GM23338 (cell line): ENCODE measurements around the gene ECPAS. TPM values are rescaled to one million over a fixed set of nuclear protein-coding genes. Genes with fewer than 3 reads are reported as not detected.
"Not testable (repeated sequence)": the region's sequence is repeated elsewhere in the genome, so short reads cannot be mapped to it uniquely, and the experiment has no call there.

Experiments used
- ATAC-seq: fragments of 200-7000 bp; cut with Tn5 transposase; 3 replicates; pipeline ENCODE4 v1.9.1; 2020
- DNase-seq: peaks from one replicate; pipeline ENCODE4 v3.0.0-alpha.2; 2015; ENCODE audit warnings: low spot score
- H2AFZ ChIP-seq: fragments of 200-600 bp; sonication (generic); 2 replicates; pipeline ENCODE4 v1.8.0; 2016; ENCODE audit warnings: antibody characterized with exemption, mild to moderate bottlenecking, moderate library complexity
- H3F3A ChIP-seq: fragments of 200-600 bp; sonication (generic); replicated peaks from 2 replicates; pipeline ENCODE4 v1.8.0; 2017; ENCODE audit warnings: antibody characterized with exemption, mixed run types, low read depth
- H3K27ac ChIP-seq: fragments of 200-600 bp; sonication (generic); 2 replicates; pipeline ENCODE4 v1.6.1; 2016; ENCODE audit warnings: low read depth
- H3K27me3 ChIP-seq: fragments of 200-600 bp; sonication (generic); 2 replicates; pipeline ENCODE4 v1.8.0; 2016; ENCODE audit warnings: mild to moderate bottlenecking, mixed run types, moderate library complexity; ENCODE audit not compliant: insufficient read depth
- H3K36me3 ChIP-seq: fragments of 200-600 bp; sonication (generic); 2 replicates; pipeline ENCODE4 v1.8.0; 2016; ENCODE audit warnings: mild to moderate bottlenecking; ENCODE audit not compliant: insufficient read depth
- H3K4me1 ChIP-seq: fragments of 200-600 bp; sonication (generic); 2 replicates; pipeline ENCODE4 v1.8.0; 2016; ENCODE audit warnings: mild to moderate bottlenecking, moderate library complexity; ENCODE audit not compliant: insufficient read depth
- H3K4me2 ChIP-seq: fragments of 200-600 bp; sonication (generic); 2 replicates; pipeline ENCODE4 v1.7.1; 2017; ENCODE audit warnings: mixed run types
- H3K4me3 ChIP-seq: fragments of 200-600 bp; sonication (generic); 2 replicates; pipeline ENCODE4 v1.6.1; 2016; ENCODE audit warnings: mixed run types
- H3K79me2 ChIP-seq: fragments of 200-600 bp; sonication (generic); replicated peaks from 2 replicates; pipeline ENCODE4 v1.8.0; 2017; ENCODE audit warnings: mild to moderate bottlenecking; ENCODE audit not compliant: insufficient read depth
- H3K9me2 ChIP-seq: fragments of 200-600 bp; sonication (generic); 2 replicates; pipeline ENCODE4 v1.8.0; 2017; ENCODE audit not compliant: insufficient read depth
- H4K20me1 ChIP-seq: fragments of 200-600 bp; sonication (generic); replicated peaks from 2 replicates; pipeline ENCODE4 v1.8.0; 2017; ENCODE audit warnings: mild to moderate bottlenecking; ENCODE audit not compliant: insufficient read depth
- H3K27ac Mint-ChIP-seq: 2 replicates; pipeline ENCODE4 v1.8.0; 2020; ENCODE audit warnings: inconsistent platforms, mild to moderate bottlenecking, moderate library complexity, mixed read lengths
- H3K27me3 Mint-ChIP-seq: 3 replicates; pipeline ENCODE4 v1.8.0; 2022; ENCODE audit warnings: low read depth, mild to moderate bottlenecking, moderate library complexity, mixed read lengths, inconsistent platforms; ENCODE audit not compliant: insufficient read depth, poor library complexity
- H3K36me3 Mint-ChIP-seq: 3 replicates; pipeline ENCODE4 v1.8.0; 2021; ENCODE audit warnings: low read depth, mild to moderate bottlenecking, inconsistent platforms, moderate library complexity, mixed read lengths
- H3K4me1 Mint-ChIP-seq: 3 replicates; pipeline ENCODE4 v1.8.0; 2020; ENCODE audit warnings: mild to moderate bottlenecking, inconsistent platforms, mixed read lengths
- H3K4me3 Mint-ChIP-seq: 3 replicates; pipeline ENCODE4 v1.8.0; 2021; ENCODE audit warnings: moderate library complexity, mild to moderate bottlenecking, inconsistent platforms, mixed read lengths
- H3K9me3 Mint-ChIP-seq: 3 replicates; pipeline ENCODE4 v1.8.0; 2020; ENCODE audit warnings: moderate library complexity, mild to moderate bottlenecking, inconsistent platforms, mixed read lengths
- CREB1 ChIP-seq: fragments of 250-450 bp; sonication (Bioruptor Pico); IDR thresholded peaks from 2 replicates; pipeline ENCODE4 v1.5.0; 2020; ENCODE audit warnings: low read depth, mild to moderate bottlenecking, moderate library complexity
- EZH2 ChIP-seq: fragments of 200-600 bp; sonication (generic); IDR thresholded peaks from one replicate; pipeline ENCODE4 v1.8.0; 2017; ENCODE audit warnings: antibody characterized with exemption, mild to moderate bottlenecking, low read depth; ENCODE audit not compliant: unreplicated experiment
- JUNB ChIP-seq: IDR thresholded peaks from one replicate; pipeline ENCODE4 v1.6.1; 2016; ENCODE audit warnings: antibody characterized with exemption; ENCODE audit not compliant: unreplicated experiment
- POLR2AphosphoS5 ChIP-seq: IDR thresholded peaks from 2 replicates; pipeline ENCODE4 v1.6.1; 2016; ENCODE audit warnings: antibody characterized with exemption, low read depth
- STAT1 ChIP-seq: IDR thresholded peaks from one replicate; pipeline ENCODE4 v1.6.1; 2016; ENCODE audit warnings: antibody characterized with exemption; ENCODE audit not compliant: unreplicated experiment
- polyA plus RNA-seq: library from polyadenylated mRNA; unstranded; fragments of >200 nt; fragmentation: Nextera tagmentation; extraction: Ambion mirVana; gene quantifications from 2 replicates; pipeline ENCODE4 v1.2.1, GENCODE V29; 2016
- total RNA-seq: library from RNA; depleted of rRNA; stranded (reverse); fragments of >200 nt; shearing (Covaris generic); gene quantifications from 2 replicates; pipeline ENCODE4 v1.2.3, GENCODE V29; 2014
- TF ChIP-seq, protein P1 (sequence below): IDR thresholded peaks from 2 replicates; pipeline ENCODE4 v1.6.1; 2016; ENCODE audit warnings: antibody characterized with exemption
- TF ChIP-seq, protein P2 (sequence below): IDR thresholded peaks from one replicate; pipeline ENCODE4 v1.6.1; 2018; ENCODE audit warnings: antibody characterized with exemption; ENCODE audit not compliant: unreplicated experiment

The ECPAS gene
- total and polyA plus RNA-seq, 2 experiments from 2014 or later, result 51.4 to 104 TPM

DNA sequence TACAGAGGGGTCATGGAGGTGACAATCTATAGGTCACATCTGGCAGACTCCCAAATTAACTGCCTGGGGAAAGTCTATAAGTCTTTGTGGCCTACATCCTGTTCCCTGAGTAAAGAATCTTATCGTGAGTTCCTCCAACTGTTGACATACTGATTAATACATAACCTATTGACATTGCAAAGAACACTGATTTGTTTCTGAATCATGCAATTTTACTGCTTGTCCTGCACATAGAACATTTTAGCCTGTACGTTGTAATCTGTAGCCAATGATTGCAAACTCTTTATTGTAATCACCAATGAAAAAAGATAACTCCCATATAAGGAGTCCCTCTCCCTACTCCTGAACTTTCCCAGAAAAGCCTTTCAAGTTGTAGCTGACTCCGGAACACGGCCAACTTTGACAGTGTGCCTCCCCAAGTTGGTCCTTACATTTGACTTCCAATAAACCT lies 135.3 kb downstream of the ECPAS start:
- no peaks in the 10 kb centered on the region for H4K20me1 ChIP-seq
- no peaks in the 10 kb centered on the region for H3K4me1 Mint-ChIP-seq
- no peak overlapping the region for H3K4me2 ChIP-seq
- peaks cover 3% of the 10 kb centered on the region for H3K27me3 Mint-ChIP-seq
- H3F3A ChIP-seq, result no peaks in the 10 kb centered on the region
- no peak overlapping the region for H3K27ac Mint-ChIP-seq
- TF ChIP-seq POLR2AphosphoS5 (no peak), JUNB (no peak), CREB1 (CRISPR knock-in tag) (no peak)
- no peak overlapping the region for H3K4me3 Mint-ChIP-seq
- no peaks in the 10 kb centered on the region for H3K36me3 ChIP-seq
- H3K4me3 ChIP-seq, result no peak overlapping the region
- no peak for DNase-seq
- no peak overlapping the region for H3K27ac ChIP-seq
- no peaks in the 10 kb centered on the region for H3K27me3 ChIP-seq
- H3K9me3 Mint-ChIP-seq, result no peaks in the 10 kb centered on the region
- no peaks in the 10 kb centered on the region for H3K36me3 Mint-ChIP-seq
- H3K79me2 ChIP-seq, result no peaks in the 10 kb centered on the region
- H2AFZ ChIP-seq, result no peak overlapping the region
- no peaks in the 10 kb centered on the region for H3K9me2 ChIP-seq
- ATAC-seq, result no peak
- no peaks in the 10 kb centered on the region for H3K4me1 ChIP-seq

DNA sequence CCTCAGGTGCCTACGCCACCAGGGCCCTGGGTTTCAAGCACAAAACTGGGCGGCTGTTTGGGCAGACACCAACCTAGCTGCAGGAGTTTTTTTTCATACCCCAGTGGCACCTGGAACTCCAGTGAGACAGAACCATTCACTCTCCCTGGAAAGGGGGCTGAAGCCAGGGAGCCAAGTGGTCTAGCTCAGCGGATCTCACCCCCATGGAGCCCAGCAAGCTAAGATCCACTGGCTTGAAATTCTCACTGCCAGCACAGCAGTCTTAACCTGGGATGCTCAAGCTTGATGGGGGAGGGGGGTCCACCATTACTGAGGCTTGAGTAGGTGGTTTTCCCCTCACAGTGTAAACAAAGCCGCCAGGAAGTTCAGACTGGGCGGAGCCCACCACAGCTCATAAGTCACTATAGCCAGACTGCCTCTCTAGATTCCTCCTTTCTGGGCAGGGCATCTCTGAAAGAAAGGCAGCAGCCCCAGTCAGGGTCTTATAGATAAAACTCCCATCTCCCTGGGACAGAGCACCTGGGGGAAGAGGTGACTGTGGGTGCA lies 149.8 kb downstream of the ECPAS start:
- not testable (repeated sequence) for H3K36me3 ChIP-seq, ATAC-seq, H3K27ac ChIP-seq, H3K9me3 Mint-ChIP-seq, H4K20me1 ChIP-seq, H3K4me3 ChIP-seq, DNase-seq, H3K27me3 Mint-ChIP-seq, H3K36me3 Mint-ChIP-seq, H3K4me1 ChIP-seq, H3K9me2 ChIP-seq, H3F3A ChIP-seq, H3K4me2 ChIP-seq, H3K79me2 ChIP-seq, H3K27me3 ChIP-seq, H3K4me1 Mint-ChIP-seq, H3K27ac Mint-ChIP-seq, H3K4me3 Mint-ChIP-seq
- peak overlapping the region; percentile 72 for H2AFZ ChIP-seq

DNA sequence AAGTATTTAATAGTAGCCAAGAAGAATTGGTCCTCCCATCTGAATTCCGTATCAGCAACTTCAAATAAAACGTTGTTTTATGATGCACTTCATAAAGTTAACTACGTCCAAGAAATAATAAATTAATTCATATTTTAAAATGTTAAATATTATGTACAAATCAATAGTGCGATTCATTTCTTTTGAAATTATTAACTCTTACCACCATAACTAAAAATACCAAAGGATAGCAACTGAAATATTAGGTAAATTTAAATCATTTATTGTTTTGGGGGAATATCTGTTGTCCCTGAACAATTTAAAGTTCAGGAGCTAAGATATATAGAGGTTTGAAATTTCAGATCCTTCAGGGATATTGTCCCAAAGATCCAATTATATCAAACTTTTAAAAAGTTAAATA lies 154.1 kb downstream of the ECPAS start, which contains the start of gene OR2K2:
Gene OR2K2 (minus strand): TSS at position 101 of the 400 bp plus-strand sequence. CDS start 1,791 bp downstream, outside the sequence.
- Mint-ChIP-seq H3K27me3 (peaks cover 5% of the 10 kb centered on the region), H3K36me3 (no peaks in the 10 kb centered on the region), H3K4me3 (no peak within 1 kb of the TSS), H3K9me3 (no peaks in the 10 kb centered on the region), H3K27ac (no peak within 1 kb of the TSS), H3K4me1 (no peaks in the 10 kb centered on the region)
- TF ChIP-seq, protein P1, sequence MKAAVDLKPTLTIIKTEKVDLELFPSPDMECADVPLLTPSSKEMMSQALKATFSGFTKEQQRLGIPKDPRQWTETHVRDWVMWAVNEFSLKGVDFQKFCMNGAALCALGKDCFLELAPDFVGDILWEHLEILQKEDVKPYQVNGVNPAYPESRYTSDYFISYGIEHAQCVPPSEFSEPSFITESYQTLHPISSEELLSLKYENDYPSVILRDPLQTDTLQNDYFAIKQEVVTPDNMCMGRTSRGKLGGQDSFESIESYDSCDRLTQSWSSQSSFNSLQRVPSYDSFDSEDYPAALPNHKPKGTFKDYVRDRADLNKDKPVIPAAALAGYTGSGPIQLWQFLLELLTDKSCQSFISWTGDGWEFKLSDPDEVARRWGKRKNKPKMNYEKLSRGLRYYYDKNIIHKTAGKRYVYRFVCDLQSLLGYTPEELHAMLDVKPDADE, result no peak
- TF ChIP-seq EZH2, result no peak
- TF ChIP-seq, protein P2, sequence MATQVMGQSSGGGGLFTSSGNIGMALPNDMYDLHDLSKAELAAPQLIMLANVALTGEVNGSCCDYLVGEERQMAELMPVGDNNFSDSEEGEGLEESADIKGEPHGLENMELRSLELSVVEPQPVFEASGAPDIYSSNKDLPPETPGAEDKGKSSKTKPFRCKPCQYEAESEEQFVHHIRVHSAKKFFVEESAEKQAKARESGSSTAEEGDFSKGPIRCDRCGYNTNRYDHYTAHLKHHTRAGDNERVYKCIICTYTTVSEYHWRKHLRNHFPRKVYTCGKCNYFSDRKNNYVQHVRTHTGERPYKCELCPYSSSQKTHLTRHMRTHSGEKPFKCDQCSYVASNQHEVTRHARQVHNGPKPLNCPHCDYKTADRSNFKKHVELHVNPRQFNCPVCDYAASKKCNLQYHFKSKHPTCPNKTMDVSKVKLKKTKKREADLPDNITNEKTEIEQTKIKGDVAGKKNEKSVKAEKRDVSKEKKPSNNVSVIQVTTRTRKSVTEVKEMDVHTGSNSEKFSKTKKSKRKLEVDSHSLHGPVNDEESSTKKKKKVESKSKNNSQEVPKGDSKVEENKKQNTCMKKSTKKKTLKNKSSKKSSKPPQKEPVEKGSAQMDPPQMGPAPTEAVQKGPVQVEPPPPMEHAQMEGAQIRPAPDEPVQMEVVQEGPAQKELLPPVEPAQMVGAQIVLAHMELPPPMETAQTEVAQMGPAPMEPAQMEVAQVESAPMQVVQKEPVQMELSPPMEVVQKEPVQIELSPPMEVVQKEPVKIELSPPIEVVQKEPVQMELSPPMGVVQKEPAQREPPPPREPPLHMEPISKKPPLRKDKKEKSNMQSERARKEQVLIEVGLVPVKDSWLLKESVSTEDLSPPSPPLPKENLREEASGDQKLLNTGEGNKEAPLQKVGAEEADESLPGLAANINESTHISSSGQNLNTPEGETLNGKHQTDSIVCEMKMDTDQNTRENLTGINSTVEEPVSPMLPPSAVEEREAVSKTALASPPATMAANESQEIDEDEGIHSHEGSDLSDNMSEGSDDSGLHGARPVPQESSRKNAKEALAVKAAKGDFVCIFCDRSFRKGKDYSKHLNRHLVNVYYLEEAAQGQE, result no peak
- no peak for TF ChIP-seq STAT1
- Histone ChIP-seq H3K4me1 (no peaks in the 10 kb centered on the region; the same call in 1 of the 2 replicates), H3K4me3 (no peak within 1 kb of the TSS), H3K36me3 (no peaks in the 10 kb centered on the region), H3K4me2 (no peak within 1 kb of the TSS), H3K9me2 (no peaks in the 10 kb centered on the region), H4K20me1 (no peaks in the 10 kb centered on the region), H3K27me3 (no peaks in the 10 kb centered on the region), H3K79me2 (no peaks in the 10 kb centered on the region), H2AFZ (no peak within 1 kb of the TSS), H3K27ac (no peak within 1 kb of the TSS), H3F3A (no peaks in the 10 kb centered on the region)
- DNase-seq (no peak), ATAC-seq (no peak)
